ENCODE data around the gene CFAP410. TPM values are rescaled to one million over a fixed set of nuclear protein-coding genes. Genes with fewer than 3 reads are reported as not detected.

The CFAP410 gene
- total RNA-seq, 2 donors from 2014 or later: 19.8 to 21.4 TPM

DNA sequence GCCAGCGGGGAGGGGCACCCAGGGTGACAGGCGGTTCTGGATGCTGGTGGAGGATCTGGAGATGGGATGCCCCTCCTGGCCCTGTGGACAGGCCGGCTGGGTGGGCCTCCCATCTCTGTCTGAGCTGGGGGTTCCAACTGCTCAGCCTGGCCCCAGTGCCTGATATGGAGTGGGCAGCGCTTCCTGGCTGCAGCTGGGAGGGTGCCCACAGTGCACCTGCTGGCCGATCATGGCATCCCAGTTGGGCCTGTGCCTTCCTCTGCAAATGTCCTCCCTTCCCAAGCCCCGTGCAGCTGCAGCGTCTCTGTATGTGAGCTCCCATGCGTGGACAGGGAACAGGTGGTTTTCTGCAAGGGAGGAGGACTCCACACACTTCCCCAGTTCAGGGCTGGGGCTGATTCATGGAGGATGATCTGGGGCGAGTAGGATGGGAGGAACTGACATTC is 37.2 kb downstream of the CFAP410 start:
- Histone ChIP-seq H3K4me1 (peaks cover 31% of the 10 kb centered on the region), H3K27me3 (no peaks in the 10 kb centered on the region), H3K9ac (ENCODE audit: low read depth in 2 of 2, low read length in 2 of 2) (peak overlapping the region; percentile 93 to 95), H3K9me3 (no peaks in the 10 kb centered on the region), H3K36me3 (no peaks in the 10 kb centered on the region), H3K27ac (peak overlapping the region; percentile 86), H3K4me3 (peak overlapping the region; percentile 64)
- intact Hi-C loops (cut with DNase I): no loop called here
- peak; percentile 52 for DNase-seq
- TF ChIP-seq, protein P1, sequence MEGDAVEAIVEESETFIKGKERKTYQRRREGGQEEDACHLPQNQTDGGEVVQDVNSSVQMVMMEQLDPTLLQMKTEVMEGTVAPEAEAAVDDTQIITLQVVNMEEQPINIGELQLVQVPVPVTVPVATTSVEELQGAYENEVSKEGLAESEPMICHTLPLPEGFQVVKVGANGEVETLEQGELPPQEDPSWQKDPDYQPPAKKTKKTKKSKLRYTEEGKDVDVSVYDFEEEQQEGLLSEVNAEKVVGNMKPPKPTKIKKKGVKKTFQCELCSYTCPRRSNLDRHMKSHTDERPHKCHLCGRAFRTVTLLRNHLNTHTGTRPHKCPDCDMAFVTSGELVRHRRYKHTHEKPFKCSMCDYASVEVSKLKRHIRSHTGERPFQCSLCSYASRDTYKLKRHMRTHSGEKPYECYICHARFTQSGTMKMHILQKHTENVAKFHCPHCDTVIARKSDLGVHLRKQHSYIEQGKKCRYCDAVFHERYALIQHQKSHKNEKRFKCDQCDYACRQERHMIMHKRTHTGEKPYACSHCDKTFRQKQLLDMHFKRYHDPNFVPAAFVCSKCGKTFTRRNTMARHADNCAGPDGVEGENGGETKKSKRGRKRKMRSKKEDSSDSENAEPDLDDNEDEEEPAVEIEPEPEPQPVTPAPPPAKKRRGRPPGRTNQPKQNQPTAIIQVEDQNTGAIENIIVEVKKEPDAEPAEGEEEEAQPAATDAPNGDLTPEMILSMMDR (IDR thresholded peaks at IDR 0.05): peak; percentile 7

DNA sequence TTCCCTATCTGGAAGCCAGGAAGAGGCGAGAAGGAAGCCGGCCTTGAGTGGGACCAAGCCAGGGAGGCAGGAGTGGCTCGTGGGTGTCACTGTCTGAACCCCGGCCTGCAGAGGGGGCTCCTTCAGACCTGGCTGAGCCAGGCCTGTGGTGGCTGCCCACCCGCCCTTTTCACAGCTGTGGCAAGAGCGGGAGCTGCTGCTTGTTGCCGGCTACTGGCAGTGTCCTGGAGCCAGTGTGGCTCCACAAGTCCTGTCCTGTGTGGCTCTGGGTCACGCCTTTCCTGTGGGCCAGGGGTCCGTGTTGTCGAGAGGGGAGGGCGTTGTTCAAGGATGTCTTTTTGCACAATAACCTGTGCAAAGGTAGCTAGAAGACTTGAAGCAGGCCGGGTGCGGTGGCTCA is 38.0 kb downstream of the CFAP410 start:
- H3K4me1 ChIP-seq: peaks cover 31% of the 10 kb centered on the region
- peak; percentile 39 for DNase-seq
- no peaks in the 10 kb centered on the region for H3K9me3 ChIP-seq
- H3K9ac ChIP-seq (ENCODE audit: low read depth in 2 of 2, low read length in 2 of 2): peak overlapping the region; percentile 93 to 95
- intact Hi-C loops (cut with DNase I): no loop called here
- H3K36me3 ChIP-seq: no peaks in the 10 kb centered on the region
- H3K27ac ChIP-seq: peak overlapping the region; percentile 86
- peak overlapping the region; percentile 64 for H3K4me3 ChIP-seq
- H3K27me3 ChIP-seq: no peaks in the 10 kb centered on the region
- TF ChIP-seq, protein P1 (IDR thresholded peaks at IDR 0.05): no peak

DNA sequence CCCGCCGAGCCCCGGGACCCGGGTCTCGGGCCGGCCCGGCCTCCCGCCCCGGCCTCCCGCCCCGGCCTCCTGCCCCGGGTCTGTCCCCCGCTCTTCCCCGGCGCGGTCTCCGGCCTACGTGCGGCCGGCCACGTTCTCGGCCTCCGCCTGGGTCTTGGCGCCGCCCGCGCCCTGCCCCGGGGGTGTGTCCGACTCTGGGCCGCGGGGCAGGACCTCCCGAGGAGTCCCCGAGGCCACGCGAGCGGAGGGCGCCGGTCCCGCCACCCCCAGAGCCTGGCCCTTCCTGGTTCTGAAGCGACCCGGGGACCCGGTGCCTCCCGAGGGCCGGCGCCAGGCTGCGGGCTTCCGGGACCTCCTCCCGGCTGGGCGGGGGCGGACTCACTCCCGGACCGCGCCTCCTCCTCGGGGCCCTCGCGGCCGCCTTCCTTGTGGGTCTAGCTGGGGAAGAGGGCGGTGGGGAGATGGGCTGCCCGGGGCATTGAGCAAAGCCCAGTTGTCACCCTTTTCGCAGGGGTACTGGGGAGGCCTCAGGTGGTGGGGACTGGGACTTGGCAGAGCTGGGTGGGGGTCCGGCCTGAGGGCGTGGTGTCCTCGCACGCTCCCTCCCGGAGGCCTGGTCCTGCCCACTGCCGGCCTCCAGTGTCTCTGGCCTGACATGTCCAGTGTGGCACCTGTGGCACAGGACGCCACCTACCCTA is 38.8 kb downstream of the CFAP410 start:
- H3K27ac ChIP-seq: peak overlapping the region; percentile 86
- no peaks in the 10 kb centered on the region for H3K9me3 ChIP-seq
- peaks cover 31% of the 10 kb centered on the region for H3K4me1 ChIP-seq
- peak overlapping the region; percentile 64 for H3K4me3 ChIP-seq
- no peaks in the 10 kb centered on the region for H3K36me3 ChIP-seq
- peak overlapping the region; percentile 93 to 95 for H3K9ac ChIP-seq (ENCODE audit: low read depth in 2 of 2, low read length in 2 of 2)
- TF ChIP-seq, protein P1 (IDR thresholded peaks at IDR 0.05): no peak
- intact Hi-C loops (cut with DNase I): no loop called here
- peak; percentile 85 for DNase-seq
- no peaks in the 10 kb centered on the region for H3K27me3 ChIP-seq

DNA sequence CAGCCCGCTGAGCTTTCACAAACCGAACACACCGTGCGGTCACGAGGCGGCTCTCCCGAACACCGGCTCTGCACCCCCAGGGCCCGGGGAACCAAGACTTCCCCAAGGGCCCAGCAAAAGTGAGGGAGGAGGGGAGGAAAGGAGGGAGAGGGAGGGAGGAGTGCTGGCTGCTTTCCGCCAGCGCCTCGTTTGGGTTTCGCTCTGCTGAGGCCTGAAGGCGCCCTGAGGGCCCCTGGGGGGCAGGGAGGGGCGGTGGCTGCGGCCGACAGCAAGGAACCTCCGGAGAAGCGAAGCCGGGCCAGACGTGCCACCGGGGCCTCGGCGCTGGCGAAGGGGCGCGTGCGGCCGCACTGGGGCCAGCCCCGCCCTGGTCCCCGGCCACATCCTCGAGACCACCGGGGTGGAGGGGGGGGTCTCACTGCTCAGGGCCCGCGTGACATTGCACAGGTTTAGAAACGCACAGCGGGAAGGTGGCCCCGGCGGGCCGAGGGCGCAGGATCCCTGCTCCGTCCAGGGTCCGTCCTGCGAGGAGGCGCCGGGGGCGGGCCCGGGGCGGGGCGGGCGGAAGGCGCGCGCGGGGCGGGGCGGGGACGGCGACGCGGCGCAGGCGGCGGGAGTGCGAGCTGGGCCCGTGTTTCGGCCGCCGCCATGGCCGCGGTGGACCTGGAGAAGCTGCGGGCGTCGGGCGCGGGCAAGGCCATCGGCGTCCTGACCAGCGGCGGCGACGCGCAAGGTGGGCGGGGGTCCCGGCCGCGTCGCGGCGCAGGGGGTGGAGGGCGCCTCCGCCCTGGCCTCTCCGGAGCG is 39.5 kb downstream of the CFAP410 start, which contains the start of gene PFKL:
Gene PFKL, plus strand, starts transcription at position 596 of the 804 bp plus-strand sequence. Its CDS starts 53 bp downstream, at position 649.
- intact Hi-C loops (cut with DNase I): no loop called here
- Histone ChIP-seq H3K9me3 (no peaks in the 10 kb centered on the region), H3K27ac (peak within 1 kb of the TSS; percentile 86), H3K36me3 (no peaks in the 10 kb centered on the region), H3K4me3 (peak within 1 kb of the TSS; percentile 64), H3K4me1 (peaks cover 31% of the 10 kb centered on the region), H3K27me3 (no peaks in the 10 kb centered on the region), H3K9ac (ENCODE audit: low read depth in 2 of 2, low read length in 2 of 2) (peak within 1 kb of the TSS; percentile 93 to 95)
- TF ChIP-seq, protein P1 (IDR thresholded peaks at IDR 0.05): no peak
- peak; percentile 83 for DNase-seq

DNA sequence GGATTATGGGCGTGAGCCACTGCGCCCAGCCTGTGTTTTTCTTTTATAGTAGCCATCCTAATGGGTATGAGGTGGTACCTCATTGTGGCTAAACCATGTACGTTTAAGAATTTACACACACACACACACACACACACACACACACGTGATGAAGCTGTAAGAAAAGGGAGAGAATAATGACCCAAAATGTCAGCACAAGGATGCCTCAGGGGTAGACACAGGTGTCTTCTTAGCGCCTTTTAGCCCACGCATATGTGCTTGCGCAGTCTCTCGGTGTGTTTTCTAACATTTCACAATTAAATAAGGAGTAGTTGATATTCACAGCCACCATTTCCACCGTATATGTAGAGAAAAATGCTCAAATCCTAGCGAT is 40.1 kb downstream of the CFAP410 start:
- Histone ChIP-seq H3K36me3 (no peaks in the 10 kb centered on the region), H3K27ac (peak overlapping the region; percentile 86), H3K9me3 (no peaks in the 10 kb centered on the region), H3K9ac (ENCODE audit: low read depth in 2 of 2, low read length in 2 of 2) (peak overlapping the region; percentile 89), H3K4me1 (peaks cover 28% of the 10 kb centered on the region), H3K4me3 (peak overlapping the region; percentile 64), H3K27me3 (no peaks in the 10 kb centered on the region)
- DNase-seq: no peak
- TF ChIP-seq, protein P1 (IDR thresholded peaks at IDR 0.05): no peak
- intact Hi-C loops (cut with DNase I): no loop called here

All from colonic mucosa (tissue), 4 donors.